SK-N-SH treated with all-trans-retinoic acid at 6 μM for 48 hours (cell line): ENCODE measurements around the gene SCGB1C1.

Experiments used
- ATAC-seq: fragments of 200-7000 bp; cut with Tn5 transposase; 3 replicates; pipeline ENCODE4 v1.9.1; 2020; ENCODE audit warnings: mild to moderate bottlenecking, moderate library complexity
- ARNTL ChIP-seq: fragments of 450-650 bp; formaldehyde crosslinking; IDR thresholded peaks from 2 replicates; pipeline ENCODE4 v1.5.0; 2020; ENCODE audit warnings: low read depth, mild to moderate bottlenecking, moderate library complexity, borderline replicate concordance
- BACH2 ChIP-seq: fragments of 250-450 bp; sonication (Bioruptor Pico); IDR thresholded peaks from 2 replicates; pipeline ENCODE4 v1.9.0; 2021; ENCODE audit warnings: mild to moderate bottlenecking, borderline replicate concordance
- CSDC2 ChIP-seq: fragments of 250-450 bp; sonication (Bioruptor Pico); IDR thresholded peaks from 2 replicates; pipeline ENCODE4 v1.5.0; 2020; ENCODE audit warnings: mild to moderate bottlenecking, moderate library complexity
- ESRRG ChIP-seq: fragments of 250-450 bp; sonication (Bioruptor Pico); IDR thresholded peaks from 2 replicates; pipeline ENCODE4 v1.6.1; 2021; ENCODE audit warnings: mild to moderate bottlenecking
- GLIS3 ChIP-seq: fragments of 250-450 bp; sonication (Bioruptor Pico); IDR thresholded peaks from 2 replicates; pipeline ENCODE4 v1.5.0; 2020; ENCODE audit warnings: mild to moderate bottlenecking, moderate library complexity
- ISL1 ChIP-seq: fragments of 250-450 bp; sonication (Bioruptor Pico); IDR thresholded peaks from 2 replicates; pipeline ENCODE4 v2.1.2; 2022; ENCODE audit warnings: mild to moderate bottlenecking, moderate library complexity
- OSR1 ChIP-seq: fragments of 250-450 bp; sonication (Bioruptor Pico); IDR thresholded peaks from 2 replicates; pipeline ENCODE4 v1.8.0; 2022; ENCODE audit warnings: moderate library complexity, mild to moderate bottlenecking, inconsistent platforms
- PPARA ChIP-seq: fragments of 250-450 bp; sonication (Bioruptor Pico); IDR thresholded peaks from 2 replicates; pipeline ENCODE4 v1.5.0; 2020; ENCODE audit warnings: mild to moderate bottlenecking, borderline replicate concordance
- RARB ChIP-seq: fragments of 250-450 bp; sonication (Bioruptor Pico); IDR thresholded peaks from 2 replicates; pipeline ENCODE4 v1.8.0; 2021; ENCODE audit warnings: mild to moderate bottlenecking, moderate library complexity
- TCF4 ChIP-seq: fragments of 250-450 bp; sonication (Bioruptor Pico); IDR thresholded peaks from 2 replicates; pipeline ENCODE4 v1.8.0; 2021; ENCODE audit warnings: mild to moderate bottlenecking, moderate library complexity, borderline replicate concordance
- TOX ChIP-seq: fragments of 250-450 bp; sonication (Bioruptor Pico); IDR thresholded peaks from 2 replicates; pipeline ENCODE4 v1.8.0; 2021; ENCODE audit warnings: mild to moderate bottlenecking, moderate library complexity, borderline replicate concordance
- ZC3H10 ChIP-seq: fragments of 250-450 bp; sonication (Bioruptor Pico); IDR thresholded peaks from 2 replicates; pipeline ENCODE4 v1.5.1; 2021; ENCODE audit warnings: mild to moderate bottlenecking, moderate library complexity
- ZFP3 ChIP-seq: fragments of 250-450 bp; sonication (Bioruptor Pico); IDR thresholded peaks from 2 replicates; pipeline ENCODE4 v1.5.0; 2020; ENCODE audit warnings: mild to moderate bottlenecking, moderate library complexity
- ZFP30 ChIP-seq: fragments of 450-650 bp; formaldehyde crosslinking; IDR thresholded peaks from 2 replicates; pipeline ENCODE4 v1.5.0; 2022; ENCODE audit warnings: mild to moderate bottlenecking, moderate library complexity
- ZNF565 ChIP-seq: fragments of 450-650 bp; formaldehyde crosslinking; conservative IDR thresholded peaks from 2 replicates; pipeline ENCODE4 v1.5.0; 2020; ENCODE audit warnings: low read depth, mild to moderate bottlenecking, moderate library complexity
- ZNF8 ChIP-seq: fragments of 450-650 bp; formaldehyde crosslinking; IDR thresholded peaks from 2 replicates; pipeline ENCODE4 v1.5.0; 2020; ENCODE audit warnings: mild to moderate bottlenecking, moderate library complexity
- TF ChIP-seq, protein P1 (sequence below): fragments of 250-450 bp; sonication (Bioruptor Pico); IDR thresholded peaks from 2 replicates; pipeline ENCODE4 v1.5.1; 2020; ENCODE audit warnings: low read depth, mild to moderate bottlenecking, moderate library complexity
- TF ChIP-seq, protein P2 (sequence below): fragments of 250-450 bp; sonication (Bioruptor Pico); IDR thresholded peaks from 2 replicates; pipeline ENCODE4 v1.8.0; 2021; ENCODE audit warnings: low read depth, mild to moderate bottlenecking, moderate library complexity, borderline replicate concordance
- TF ChIP-seq, protein P3 (sequence below): fragments of 250-450 bp; sonication (Bioruptor Pico); IDR thresholded peaks from 2 replicates; pipeline ENCODE4 v1.5.0; 2020; ENCODE audit warnings: mild to moderate bottlenecking, moderate library complexity
- TF ChIP-seq, protein P4 (sequence below): fragments of 250-450 bp; sonication (Bioruptor Pico); IDR thresholded peaks from 2 replicates; pipeline ENCODE4 v1.8.0; 2020; ENCODE audit warnings: mild to moderate bottlenecking, moderate library complexity, borderline replicate concordance

Gene SCGB1C1

DNA sequence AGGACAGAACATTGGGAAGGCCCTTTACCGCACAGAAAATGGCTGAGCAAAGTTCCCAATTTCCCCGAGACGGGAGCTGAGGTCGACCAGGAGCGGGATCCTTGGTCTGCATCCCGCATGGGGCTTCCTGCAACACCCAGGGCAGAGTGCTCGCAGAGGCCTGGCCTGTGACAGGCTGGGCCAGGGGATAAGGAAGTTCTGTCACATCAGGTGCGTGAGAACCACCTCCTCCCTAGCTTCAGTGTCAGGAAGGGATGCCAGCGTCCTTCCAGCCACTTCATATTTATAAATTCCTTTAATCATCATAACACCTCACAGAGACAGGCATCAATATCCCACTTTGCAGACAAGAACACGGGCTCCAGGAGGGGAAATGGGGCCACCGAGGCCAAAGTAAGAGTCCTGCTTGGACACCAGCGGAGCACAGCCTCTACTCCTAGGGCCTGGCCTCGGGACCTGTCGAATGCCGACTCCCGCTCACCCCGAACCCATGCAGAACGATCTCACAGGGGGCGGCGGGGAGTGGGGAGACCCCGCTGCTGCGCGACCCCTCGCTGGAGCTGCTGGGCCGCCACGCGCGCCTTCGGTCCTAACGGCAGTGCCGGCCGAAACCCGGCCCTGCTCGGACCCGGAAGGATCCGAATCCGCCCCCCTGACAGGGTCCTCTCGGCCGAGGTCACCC, 13.8 kb downstream of the SCGB1C1 start:
- no peak for ATAC-seq
- TF ChIP-seq OSR1 (CRISPR knock-in tag): no peak
- TF ChIP-seq, protein P1, sequence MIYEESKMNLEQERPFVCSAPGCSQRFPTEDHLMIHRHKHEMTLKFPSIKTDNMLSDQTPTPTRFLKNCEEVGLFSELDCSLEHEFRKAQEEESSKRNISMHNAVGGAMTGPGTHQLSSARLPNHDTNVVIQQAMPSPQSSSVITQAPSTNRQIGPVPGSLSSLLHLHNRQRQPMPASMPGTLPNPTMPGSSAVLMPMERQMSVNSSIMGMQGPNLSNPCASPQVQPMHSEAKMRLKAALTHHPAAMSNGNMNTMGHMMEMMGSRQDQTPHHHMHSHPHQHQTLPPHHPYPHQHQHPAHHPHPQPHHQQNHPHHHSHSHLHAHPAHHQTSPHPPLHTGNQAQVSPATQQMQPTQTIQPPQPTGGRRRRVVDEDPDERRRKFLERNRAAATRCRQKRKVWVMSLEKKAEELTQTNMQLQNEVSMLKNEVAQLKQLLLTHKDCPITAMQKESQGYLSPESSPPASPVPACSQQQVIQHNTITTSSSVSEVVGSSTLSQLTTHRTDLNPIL (CRISPR knock-in tag): no peak
- TF ChIP-seq GLIS3: no peak
- TF ChIP-seq ZNF8: no peak
- no peak for TF ChIP-seq ZFP3 (CRISPR knock-in tag)
- TF ChIP-seq PPARA: no peak
- no peak for TF ChIP-seq ARNTL (CRISPR knock-in tag)
- TF ChIP-seq ZC3H10 (CRISPR knock-in tag): no peak
- TF ChIP-seq, protein P2, sequence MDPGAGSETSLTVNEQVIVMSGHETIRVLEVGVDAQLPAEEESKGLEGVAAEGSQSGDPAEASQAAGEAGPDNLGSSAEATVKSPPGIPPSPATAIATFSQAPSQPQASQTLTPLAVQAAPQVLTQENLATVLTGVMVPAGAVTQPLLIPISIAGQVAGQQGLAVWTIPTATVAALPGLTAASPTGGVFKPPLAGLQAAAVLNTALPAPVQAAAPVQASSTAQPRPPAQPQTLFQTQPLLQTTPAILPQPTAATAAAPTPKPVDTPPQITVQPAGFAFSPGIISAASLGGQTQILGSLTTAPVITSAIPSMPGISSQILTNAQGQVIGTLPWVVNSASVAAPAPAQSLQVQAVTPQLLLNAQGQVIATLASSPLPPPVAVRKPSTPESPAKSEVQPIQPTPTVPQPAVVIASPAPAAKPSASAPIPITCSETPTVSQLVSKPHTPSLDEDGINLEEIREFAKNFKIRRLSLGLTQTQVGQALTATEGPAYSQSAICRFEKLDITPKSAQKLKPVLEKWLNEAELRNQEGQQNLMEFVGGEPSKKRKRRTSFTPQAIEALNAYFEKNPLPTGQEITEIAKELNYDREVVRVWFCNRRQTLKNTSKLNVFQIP: no peak
- TF ChIP-seq BACH2 (CRISPR knock-in tag): no peak
- no peak for TF ChIP-seq TOX (CRISPR knock-in tag)
- TF ChIP-seq, protein P3, sequence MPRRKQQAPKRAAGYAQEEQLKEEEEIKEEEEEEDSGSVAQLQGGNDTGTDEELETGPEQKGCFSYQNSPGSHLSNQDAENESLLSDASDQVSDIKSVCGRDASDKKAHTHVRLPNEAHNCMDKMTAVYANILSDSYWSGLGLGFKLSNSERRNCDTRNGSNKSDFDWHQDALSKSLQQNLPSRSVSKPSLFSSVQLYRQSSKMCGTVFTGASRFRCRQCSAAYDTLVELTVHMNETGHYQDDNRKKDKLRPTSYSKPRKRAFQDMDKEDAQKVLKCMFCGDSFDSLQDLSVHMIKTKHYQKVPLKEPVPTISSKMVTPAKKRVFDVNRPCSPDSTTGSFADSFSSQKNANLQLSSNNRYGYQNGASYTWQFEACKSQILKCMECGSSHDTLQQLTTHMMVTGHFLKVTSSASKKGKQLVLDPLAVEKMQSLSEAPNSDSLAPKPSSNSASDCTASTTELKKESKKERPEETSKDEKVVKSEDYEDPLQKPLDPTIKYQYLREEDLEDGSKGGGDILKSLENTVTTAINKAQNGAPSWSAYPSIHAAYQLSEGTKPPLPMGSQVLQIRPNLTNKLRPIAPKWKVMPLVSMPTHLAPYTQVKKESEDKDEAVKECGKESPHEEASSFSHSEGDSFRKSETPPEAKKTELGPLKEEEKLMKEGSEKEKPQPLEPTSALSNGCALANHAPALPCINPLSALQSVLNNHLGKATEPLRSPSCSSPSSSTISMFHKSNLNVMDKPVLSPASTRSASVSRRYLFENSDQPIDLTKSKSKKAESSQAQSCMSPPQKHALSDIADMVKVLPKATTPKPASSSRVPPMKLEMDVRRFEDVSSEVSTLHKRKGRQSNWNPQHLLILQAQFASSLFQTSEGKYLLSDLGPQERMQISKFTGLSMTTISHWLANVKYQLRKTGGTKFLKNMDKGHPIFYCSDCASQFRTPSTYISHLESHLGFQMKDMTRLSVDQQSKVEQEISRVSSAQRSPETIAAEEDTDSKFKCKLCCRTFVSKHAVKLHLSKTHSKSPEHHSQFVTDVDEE: no peak
- no peak for TF ChIP-seq ESRRG
- TF ChIP-seq, all 23 proteins: peak for 0

DNA sequence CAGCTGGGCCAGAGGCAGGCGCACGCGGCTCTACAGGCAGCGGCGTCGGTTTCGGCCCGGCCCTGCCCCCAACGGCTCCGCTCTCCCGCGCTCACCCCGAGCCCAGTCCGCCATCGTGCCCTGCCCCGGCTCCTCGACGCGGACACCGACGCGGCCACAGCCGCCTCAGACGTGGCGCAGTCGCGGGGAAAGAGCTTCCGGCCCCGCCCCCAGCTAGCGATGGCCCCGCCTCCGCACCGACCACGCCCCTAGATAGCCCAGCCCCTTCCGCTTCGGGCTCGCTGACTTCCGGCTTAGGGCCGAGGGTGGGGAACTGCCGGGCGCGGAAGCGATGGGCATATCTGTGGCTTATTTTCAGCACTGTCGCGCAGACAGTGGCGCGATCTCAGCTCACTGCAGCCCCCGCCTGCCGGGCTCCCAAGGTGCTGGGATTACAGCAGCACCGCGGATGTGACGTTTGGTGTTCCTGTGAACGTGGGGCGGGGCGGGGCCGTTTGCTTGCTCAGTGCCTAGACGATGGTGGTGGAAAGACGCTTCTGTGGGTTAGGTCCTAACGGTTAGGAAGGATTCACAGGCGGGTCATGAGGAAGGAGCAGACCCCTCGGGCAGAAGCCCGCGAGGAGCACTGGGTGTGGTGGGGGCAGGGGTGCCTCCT, 14.5 kb downstream of the SCGB1C1 start, which contains the start of the genes BET1L and RIC8A:
Gene BET1L, minus strand, starts transcription at position 192 of the 655 bp plus-strand sequence. Its CDS starts 78 bp downstream, at position 114.
Gene RIC8A, plus strand, starts transcription at position 501 of the 655 bp plus-strand sequence. CDS start 1,147 bp downstream, outside the sequence.
- TF ChIP-seq, protein P4, sequence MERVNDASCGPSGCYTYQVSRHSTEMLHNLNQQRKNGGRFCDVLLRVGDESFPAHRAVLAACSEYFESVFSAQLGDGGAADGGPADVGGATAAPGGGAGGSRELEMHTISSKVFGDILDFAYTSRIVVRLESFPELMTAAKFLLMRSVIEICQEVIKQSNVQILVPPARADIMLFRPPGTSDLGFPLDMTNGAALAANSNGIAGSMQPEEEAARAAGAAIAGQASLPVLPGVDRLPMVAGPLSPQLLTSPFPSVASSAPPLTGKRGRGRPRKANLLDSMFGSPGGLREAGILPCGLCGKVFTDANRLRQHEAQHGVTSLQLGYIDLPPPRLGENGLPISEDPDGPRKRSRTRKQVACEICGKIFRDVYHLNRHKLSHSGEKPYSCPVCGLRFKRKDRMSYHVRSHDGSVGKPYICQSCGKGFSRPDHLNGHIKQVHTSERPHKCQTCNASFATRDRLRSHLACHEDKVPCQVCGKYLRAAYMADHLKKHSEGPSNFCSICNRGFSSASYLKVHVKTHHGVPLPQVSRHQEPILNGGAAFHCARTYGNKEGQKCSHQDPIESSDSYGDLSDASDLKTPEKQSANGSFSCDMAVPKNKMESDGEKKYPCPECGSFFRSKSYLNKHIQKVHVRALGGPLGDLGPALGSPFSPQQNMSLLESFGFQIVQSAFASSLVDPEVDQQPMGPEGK (CRISPR knock-in tag): no peak
- no peak for TF ChIP-seq ZFP30 (CRISPR knock-in tag)
- no peak for TF ChIP-seq ZFP3 (CRISPR knock-in tag)
- no peak for TF ChIP-seq ARNTL (CRISPR knock-in tag)
- no peak for TF ChIP-seq TCF4 (CRISPR knock-in tag)
- no peak for TF ChIP-seq TOX (CRISPR knock-in tag)
- TF ChIP-seq CSDC2 (CRISPR knock-in tag): no peak
- TF ChIP-seq, protein P2: no peak
- no peak for TF ChIP-seq RARB
- TF ChIP-seq GLIS3: no peak
- no peak for TF ChIP-seq BACH2 (CRISPR knock-in tag)
- TF ChIP-seq ESRRG: no peak
- no peak for TF ChIP-seq PPARA
- TF ChIP-seq, protein P1 (CRISPR knock-in tag): no peak
- TF ChIP-seq ZC3H10 (CRISPR knock-in tag): no peak
- TF ChIP-seq ISL1 (CRISPR knock-in tag): no peak
- TF ChIP-seq ZNF565 (CRISPR knock-in tag): no peak
- TF ChIP-seq, protein P3: no peak
- no peak for TF ChIP-seq OSR1 (CRISPR knock-in tag)
- TF ChIP-seq, all 23 proteins: peak for 0
- peak; percentile 78 for ATAC-seq
